ENCODE measurements around the gene PELI3. TPM values are rescaled to one million over a fixed set of nuclear protein-coding genes. Genes with fewer than 3 reads are reported as not detected.

The PELI3 gene
- total RNA-seq, 2 experiments from 2014 or later: 4.3 to 8.1 TPM

DNA sequence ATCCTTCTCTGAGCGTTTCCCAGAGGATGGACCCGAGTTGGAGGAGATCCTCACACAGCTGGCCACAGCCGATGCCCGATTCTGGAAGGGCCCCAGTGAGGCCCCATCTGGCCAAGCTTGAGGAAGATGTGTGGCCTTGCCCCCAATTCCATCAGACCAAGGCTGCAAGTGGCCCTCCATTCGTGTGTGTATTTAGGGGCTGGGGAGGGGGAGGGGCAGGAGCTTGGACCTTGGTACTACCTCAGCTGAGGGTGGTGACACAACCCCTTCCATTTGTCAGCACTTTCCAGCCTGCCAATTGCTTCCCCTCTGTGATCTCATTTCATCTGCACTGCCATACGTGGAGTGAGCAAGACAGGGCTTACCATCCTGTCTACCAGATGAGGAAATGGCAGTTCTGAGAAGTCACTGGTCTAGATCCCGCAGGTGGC lies 42.4 kb downstream of the PELI3 start:
- POLR2A ChIA-PET: interaction anchor here (1.1 kb wide), 1 partner anchor 7 kb away, joined by 3 read pairs; no protein-coding TSS in a partner anchor
- Histone ChIP-seq H3K4me2 (ENCODE audit: low read length) (no peak overlapping the region), H2AFZ (ENCODE audit: low read length) (no peak overlapping the region), H3K4me1 (ENCODE audit: insufficient read depth, low read length, poor library complexity, severe bottlenecking) (peaks cover 4% of the 10 kb centered on the region), H3K79me2 (ENCODE audit: insufficient read depth, low read depth, low read length) (no peaks in the 10 kb centered on the region), H3K36me3 (ENCODE audit: insufficient read depth, low read length) (peaks cover 19% of the 10 kb centered on the region), H3K9me3 (ENCODE audit: low read length) (no peaks in the 10 kb centered on the region), H3K9me2 (ENCODE audit: insufficient read depth, low read length) (no peaks in the 10 kb centered on the region), H3K4me3 (ENCODE audit: low read depth, low read length, poor library complexity, severe bottlenecking) (no peak overlapping the region), H4K20me1 (ENCODE audit: insufficient read depth, low read length) (no peaks in the 10 kb centered on the region), H3K27ac (ENCODE audit: low read depth, low read length, poor library complexity, severe bottlenecking) (no peak overlapping the region)
- TF ChIP-seq, protein P1, sequence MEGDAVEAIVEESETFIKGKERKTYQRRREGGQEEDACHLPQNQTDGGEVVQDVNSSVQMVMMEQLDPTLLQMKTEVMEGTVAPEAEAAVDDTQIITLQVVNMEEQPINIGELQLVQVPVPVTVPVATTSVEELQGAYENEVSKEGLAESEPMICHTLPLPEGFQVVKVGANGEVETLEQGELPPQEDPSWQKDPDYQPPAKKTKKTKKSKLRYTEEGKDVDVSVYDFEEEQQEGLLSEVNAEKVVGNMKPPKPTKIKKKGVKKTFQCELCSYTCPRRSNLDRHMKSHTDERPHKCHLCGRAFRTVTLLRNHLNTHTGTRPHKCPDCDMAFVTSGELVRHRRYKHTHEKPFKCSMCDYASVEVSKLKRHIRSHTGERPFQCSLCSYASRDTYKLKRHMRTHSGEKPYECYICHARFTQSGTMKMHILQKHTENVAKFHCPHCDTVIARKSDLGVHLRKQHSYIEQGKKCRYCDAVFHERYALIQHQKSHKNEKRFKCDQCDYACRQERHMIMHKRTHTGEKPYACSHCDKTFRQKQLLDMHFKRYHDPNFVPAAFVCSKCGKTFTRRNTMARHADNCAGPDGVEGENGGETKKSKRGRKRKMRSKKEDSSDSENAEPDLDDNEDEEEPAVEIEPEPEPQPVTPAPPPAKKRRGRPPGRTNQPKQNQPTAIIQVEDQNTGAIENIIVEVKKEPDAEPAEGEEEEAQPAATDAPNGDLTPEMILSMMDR (conservative IDR thresholded peaks at IDR 0.05; ENCODE audit: low read length): no peak
- TF ChIP-seq EZH2phosphoT487 (IDR thresholded peaks at IDR 0.05; ENCODE audit: borderline replicate concordance, low read depth, low read length): no peak
- no peak for DNase-seq (ENCODE audit: low spot score)
- no TSS peak for BruUV-seq (replicated peaks)
- intact Hi-C loops (cut with micrococcal nuclease; ENCODE audit: unreplicated experiment): no loop called here
- CTCF ChIA-PET (ENCODE audit: unreplicated experiment): no interaction called here

DNA sequence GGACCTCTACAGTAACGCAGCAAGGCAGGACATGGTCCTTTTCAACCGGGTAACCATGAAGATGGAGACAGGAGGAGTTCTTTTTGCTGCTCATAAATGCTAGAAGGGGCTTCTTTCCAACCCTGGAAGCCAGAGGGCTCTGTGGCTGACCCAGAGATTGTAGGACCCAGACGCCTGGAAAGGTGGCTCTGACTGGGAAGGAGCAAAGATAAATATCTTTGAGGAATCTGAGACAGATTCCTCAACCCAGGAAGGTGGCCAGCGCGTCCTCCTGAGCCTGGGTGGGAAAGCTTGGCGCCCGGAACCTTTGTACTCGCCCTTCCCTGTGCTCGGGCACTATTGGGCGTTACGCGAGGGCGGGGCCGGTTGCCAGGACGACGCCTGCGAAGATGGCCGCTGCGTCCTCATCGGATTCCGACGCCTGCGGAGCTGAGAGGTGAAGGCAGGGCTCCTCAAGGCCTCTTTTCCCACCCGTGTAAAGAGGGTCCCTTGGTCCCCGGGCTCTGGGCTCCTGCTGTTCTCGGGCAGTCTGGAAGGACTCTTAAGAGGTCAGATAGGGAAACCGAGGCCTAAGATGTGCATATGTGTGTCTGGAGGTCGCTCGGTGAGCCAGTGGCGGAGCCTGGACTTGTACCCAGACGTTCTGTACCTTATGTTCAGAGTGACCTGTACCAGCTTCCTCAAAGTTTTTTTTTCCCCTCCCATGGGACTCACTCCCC lies 43.7 kb downstream of the PELI3 start, which contains the start of gene BBS1:
TSS of gene BBS1 (plus strand) at position 365 of the 719 bp plus-strand sequence. CDS start at position 390, 25 bp downstream.
- H3K4me2 ChIP-seq (ENCODE audit: low read length): peak within 1 kb of the TSS; percentile 73
- H3K9me2 ChIP-seq (ENCODE audit: insufficient read depth, low read length): no peaks in the 10 kb centered on the region
- peak; percentile 71 for DNase-seq (ENCODE audit: low spot score)
- no peak within 1 kb of the TSS for H3K27ac ChIP-seq (ENCODE audit: low read depth, low read length, poor library complexity, severe bottlenecking)
- no peaks in the 10 kb centered on the region for H4K20me1 ChIP-seq (ENCODE audit: insufficient read depth, low read length)
- peaks cover 4% of the 10 kb centered on the region for H3K4me1 ChIP-seq (ENCODE audit: insufficient read depth, low read length, poor library complexity, severe bottlenecking)
- TF ChIP-seq, protein P1 (conservative IDR thresholded peaks at IDR 0.05; ENCODE audit: low read length): no peak
- H3K9me3 ChIP-seq (ENCODE audit: low read length): no peaks in the 10 kb centered on the region
- TSS peak; percentile 41 for BruUV-seq (replicated peaks)
- H2AFZ ChIP-seq (ENCODE audit: low read length): peak within 1 kb of the TSS; percentile 82
- intact Hi-C loops (cut with micrococcal nuclease; ENCODE audit: unreplicated experiment): no loop called here
- ChIA-PET CTCF (ENCODE audit: unreplicated experiment) (no interaction called here), POLR2A (interaction anchor here (0.5 to 0.7 kb wide), 2 partner anchors 28 to 49 kb away, joined by 3 to 4 read pairs; no protein-coding TSS in a partner anchor)
- peaks cover 6% of the 10 kb centered on the region; the same call in 1 of the 2 replicates for H3K36me3 ChIP-seq (ENCODE audit: insufficient read depth, low read length)
- H3K79me2 ChIP-seq (ENCODE audit: insufficient read depth, low read depth, low read length): no peaks in the 10 kb centered on the region
- H3K4me3 ChIP-seq (ENCODE audit: low read depth, low read length, poor library complexity, severe bottlenecking): peak within 1 kb of the TSS; percentile 72

DNA sequence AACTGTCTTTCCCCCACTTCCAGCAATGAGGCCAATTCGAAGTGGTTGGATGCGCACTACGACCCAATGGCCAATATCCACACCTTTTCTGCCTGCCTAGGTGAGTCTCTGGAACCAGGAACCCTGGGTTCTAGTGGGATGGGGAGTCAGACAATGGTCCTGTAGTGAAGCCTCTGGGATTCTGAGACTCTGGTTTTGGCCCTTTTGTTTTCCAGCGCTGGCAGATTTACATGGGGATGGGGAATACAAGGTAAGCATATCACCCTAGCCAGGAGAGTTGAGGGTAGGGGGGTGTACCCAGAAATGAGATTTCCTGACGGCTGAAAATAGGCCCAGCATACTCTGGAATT lies 44.3 kb downstream of the PELI3 start:
- peaks cover 4% of the 10 kb centered on the region for H3K4me1 ChIP-seq (ENCODE audit: insufficient read depth, low read length, poor library complexity, severe bottlenecking)
- H4K20me1 ChIP-seq (ENCODE audit: insufficient read depth, low read length): no peaks in the 10 kb centered on the region
- no peak for TF ChIP-seq EZH2phosphoT487 (IDR thresholded peaks at IDR 0.05; ENCODE audit: borderline replicate concordance, low read depth, low read length)
- TF ChIP-seq, protein P1 (conservative IDR thresholded peaks at IDR 0.05; ENCODE audit: low read length): no peak
- peak overlapping the region; percentile 73 for H3K4me2 ChIP-seq (ENCODE audit: low read length)
- no peaks in the 10 kb centered on the region for H3K9me3 ChIP-seq (ENCODE audit: low read length)
- no peaks in the 10 kb centered on the region for H3K9me2 ChIP-seq (ENCODE audit: insufficient read depth, low read length)
- intact Hi-C loops (cut with micrococcal nuclease; ENCODE audit: unreplicated experiment): no loop called here
- peaks cover 4% of the 10 kb centered on the region; the same call in 1 of the 2 replicates for H3K36me3 ChIP-seq (ENCODE audit: insufficient read depth, low read length)
- H2AFZ ChIP-seq (ENCODE audit: low read length): peak overlapping the region; percentile 82; the same call in 1 of the 2 replicates
- ChIA-PET CTCF (ENCODE audit: unreplicated experiment) (no interaction called here), POLR2A (interaction anchor here (0.5 kb wide), 1 partner anchor 27 kb away, joined by 3 read pairs; no protein-coding TSS in a partner anchor)
- no peak for DNase-seq (ENCODE audit: low spot score)
- H3K79me2 ChIP-seq (ENCODE audit: insufficient read depth, low read depth, low read length): no peaks in the 10 kb centered on the region
- BruUV-seq (replicated peaks): no TSS peak
- no peak overlapping the region for H3K27ac ChIP-seq (ENCODE audit: low read depth, low read length, poor library complexity, severe bottlenecking)
- peak overlapping the region; percentile 72 for H3K4me3 ChIP-seq (ENCODE audit: low read depth, low read length, poor library complexity, severe bottlenecking)
